SK-N-SH (cell line): ENCODE results near the gene TNFRSF21.

ENCODE experiments used
- CTCF ChIP-seq: fragments of 200-600 bp; sonication (generic); IDR thresholded peaks from 2 replicates; pipeline ENCODE4 v1.6.1; 2017; ENCODE audit warnings: antibody characterized with exemption, mild to moderate bottlenecking, moderate library complexity
- ELF1 ChIP-seq: IDR thresholded peaks from 2 replicates; pipeline ENCODE4 v1.4.0; 2012
- MAX ChIP-seq: IDR thresholded peaks from 2 replicates; pipeline ENCODE4 v1.4.0; 2012; ENCODE audit warnings: low read depth
- MEF2A ChIP-seq: IDR thresholded peaks from 2 replicates; pipeline ENCODE4 v1.4.0; 2012; ENCODE audit warnings: low read depth, borderline replicate concordance
- POLR2AphosphoS5 ChIP-seq: IDR thresholded peaks from 2 replicates; pipeline ENCODE4 v1.6.1; 2012; ENCODE audit warnings: low read depth, low read length
- RCOR1 ChIP-seq: fragments of 150-350 bp; IDR thresholded peaks from 2 replicates; pipeline ENCODE4 v1.6.1; 2017; ENCODE audit warnings: antibody characterized with exemption, low read length
- SIN3A ChIP-seq: IDR thresholded peaks from 2 replicates; pipeline ENCODE4 v1.6.1; 2012; ENCODE audit warnings: low read depth, mild to moderate bottlenecking, low read length, moderate library complexity, borderline replicate concordance
- TCF12 ChIP-seq: IDR thresholded peaks from 2 replicates; pipeline ENCODE4 v1.4.0; 2012
- USF2 ChIP-seq: fragments of 150-350 bp; IDR thresholded peaks from 2 replicates; pipeline ENCODE4 v1.6.1; 2017; ENCODE audit warnings: antibody characterized with exemption, low read length, low read depth, borderline replicate concordance
- YY1 ChIP-seq: IDR thresholded peaks from 2 replicates; pipeline ENCODE4 v1.4.0; 2012; ENCODE audit warnings: low read depth, mild to moderate bottlenecking

DNA sequence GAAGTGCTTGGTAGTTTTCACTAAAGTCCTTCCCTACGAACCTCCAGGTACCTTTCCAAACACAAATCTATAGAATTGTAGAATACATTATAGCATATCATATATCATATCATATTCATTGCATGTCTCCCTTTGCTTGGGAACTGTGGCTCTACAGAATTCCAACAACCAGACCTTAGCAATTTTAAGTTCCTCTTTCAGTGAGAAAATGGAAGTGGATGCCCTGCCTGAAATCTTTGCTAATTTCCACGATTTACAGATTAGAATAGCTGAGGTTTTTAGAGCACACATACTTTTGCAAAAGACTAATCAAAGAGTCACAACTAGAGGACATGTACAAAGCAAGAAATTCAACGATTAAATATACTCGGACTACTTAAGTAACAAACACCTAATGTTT, 78.6 kb downstream of the TNFRSF21 start:
- TF ChIP-seq CTCF (no peak), MEF2A (no peak), ELF1 (no peak), TCF12 (no peak), SIN3A (no peak), MAX (no peak), RCOR1 (no peak), USF2 (no peak), POLR2AphosphoS5 (no peak), YY1 (no peak)
